CD14-positive monocyte (primary cell): Measurements from ENCODE around the gene ACSF2. TPM values are rescaled to one million over a fixed set of nuclear protein-coding genes. Genes with fewer than 3 reads are reported as not detected.
A peak's percentile ranks its signal among the peaks of the same experiment; 100 is the strongest.

Experiments
- DNase-seq, 3 donors: peaks; one replicate each; pipeline ENCODE4 v3.0.0-alpha.2; 2011 to 2022
- H2AFZ ChIP-seq: 2 replicates; pipeline ENCODE4 v1.6.0; 2012; ENCODE audit warnings: mild to moderate bottlenecking, low read depth, low read length, inconsistent platforms; ENCODE audit not compliant: insufficient read depth, poor library complexity, severe bottlenecking
- H3K27ac ChIP-seq, 2 donors: 1 replicate in 1 of 2; 2 replicates in 1 of 2; pipeline ENCODE4 v1.5.1; 2012 to 2013; ENCODE audit warnings: low read length in 2 of 2, control low read depth in 1 of 2, inconsistent platforms in 1 of 2, low read depth in 1 of 2, mild to moderate bottlenecking in 1 of 2
- H3K27me3 ChIP-seq, 2 donors: one replicate each; pipeline versions ENCODE4 v1.6.0 to v1.6.1; 2011 to 2013; ENCODE audit warnings: low read length in 2 of 2; ENCODE audit not compliant: control insufficient read depth in 2 of 2, insufficient read depth in 2 of 2
- H3K36me3 ChIP-seq, 2 donors: replicated peaks in 1 of 2; 1 replicate in 1 of 2; 2 replicates in 1 of 2; pipeline versions ENCODE4 v1.5.1 to v1.6.1; 2012 to 2013; ENCODE audit warnings: low read length in 2 of 2, control low read depth in 1 of 2, inconsistent platforms in 1 of 2, mild to moderate bottlenecking in 1 of 2; ENCODE audit not compliant: insufficient read depth in 2 of 2, control insufficient read depth in 1 of 2
- H3K4me1 ChIP-seq, 2 donors: 1 replicate in 1 of 2; 2 replicates in 1 of 2; pipeline versions ENCODE4 v1.5.1 to v1.6.1; 2012 to 2013; ENCODE audit warnings: low read length in 2 of 2, control low read depth in 1 of 2, inconsistent platforms in 1 of 2, mild to moderate bottlenecking in 1 of 2, moderate library complexity in 1 of 2; ENCODE audit not compliant: insufficient read depth in 2 of 2, control insufficient read depth in 1 of 2
- H3K4me2 ChIP-seq: replicated peaks from 2 replicates; pipeline ENCODE3; 2012; ENCODE audit warnings: low read length, moderate library complexity, mild to moderate bottlenecking; ENCODE audit not compliant: poor library complexity, severe bottlenecking; ENCODE audit errors: extremely low read depth
- H3K4me3 ChIP-seq, 3 experiments: fragments of 200-600 bp in 1 of 3; sonication (generic) in 1 of 3; replicated peaks in 1 of 3; 1 replicate in 2 of 3; 2 replicates in 1 of 3; pipeline ENCODE4 v1.5.1; 2011 to 2013; ENCODE audit warnings: low read length in 3 of 3, mild to moderate bottlenecking in 3 of 3, control low read depth in 2 of 3, low read depth in 2 of 3, inconsistent platforms in 1 of 3, moderate library complexity in 1 of 3
- H3K79me2 ChIP-seq: 2 replicates; pipeline ENCODE4 v1.6.0; 2012; ENCODE audit warnings: mild to moderate bottlenecking, control low read depth, inconsistent platforms, low read length, moderate library complexity; ENCODE audit not compliant: insufficient read depth
- H3K9ac ChIP-seq: 2 replicates; pipeline ENCODE4 v1.6.0; 2017; ENCODE audit warnings: low read length, mild to moderate bottlenecking; ENCODE audit not compliant: insufficient read depth, poor library complexity, severe bottlenecking
- H3K9me3 ChIP-seq, 2 donors: replicated peaks in 1 of 2; 1 replicate in 1 of 2; 2 replicates in 1 of 2; pipeline versions ENCODE4 v1.5.1 to v1.6.1; 2012 to 2013; ENCODE audit warnings: low read length in 2 of 2, control low read depth in 1 of 2; ENCODE audit not compliant: control insufficient read depth in 1 of 2, insufficient read depth in 1 of 2
- H4K20me1 ChIP-seq: 2 replicates; pipeline ENCODE4 v1.6.0; 2012; ENCODE audit warnings: mild to moderate bottlenecking, low read length, control low read depth, moderate library complexity; ENCODE audit not compliant: insufficient read depth
- H3K27ac Mint-ChIP-seq, 7 donors: one replicate each; pipeline ENCODE4 v1.8.0; 2020; ENCODE audit warnings: mild to moderate bottlenecking in 7 of 7, mixed read lengths in 7 of 7, moderate library complexity in 6 of 7, inconsistent platforms in 2 of 7
- H3K27me3 Mint-ChIP-seq, 3 donors: one replicate each; pipeline ENCODE4 v1.8.0; 2021 to 2022; ENCODE audit warnings: low read depth in 3 of 3, mild to moderate bottlenecking in 3 of 3, mixed read lengths in 3 of 3, moderate library complexity in 3 of 3, inconsistent platforms in 1 of 3
- H3K36me3 Mint-ChIP-seq, 2 donors: one replicate each; pipeline ENCODE4 v1.8.0; 2020; ENCODE audit warnings: mixed read lengths in 2 of 2, inconsistent platforms in 1 of 2, mild to moderate bottlenecking in 1 of 2
- H3K4me1 Mint-ChIP-seq: one replicate; pipeline ENCODE4 v1.8.0; 2020; ENCODE audit warnings: mild to moderate bottlenecking, mixed read lengths
- H3K4me3 Mint-ChIP-seq, 2 donors: one replicate each; pipeline ENCODE4 v1.8.0; 2020; ENCODE audit warnings: mild to moderate bottlenecking in 2 of 2, mixed read lengths in 2 of 2, moderate library complexity in 1 of 2
- H3K9me3 Mint-ChIP-seq, 7 donors: one replicate each; pipeline ENCODE4 v1.8.0; 2020 to 2022; ENCODE audit warnings: mixed read lengths in 7 of 7, mild to moderate bottlenecking in 6 of 7, moderate library complexity in 6 of 7, inconsistent platforms in 2 of 7
- WGBS: methylation state at CpG from one replicate; pipeline ENCODE4 v1.1.5; 2013; ENCODE audit warnings: missing lambda C conversion rate; ENCODE audit not compliant: insufficient coverage; 5-methylcytosine and 5-hydroxymethylcytosine counted together
- intact Hi-C, 2 donors: fragments of 100-400 bp; cut with micrococcal nuclease; formaldehyde crosslinking; loops; one replicate each; pipeline versions ENCODE4 v1.15.0 to v1.15.1; 2023
- polyA plus RNA-seq, 3 donors: library from polyadenylated mRNA; depleted of rRNA in 1 of 3; unstranded in 2 of 3; stranded (reverse) in 1 of 3; fragments of 300-500 nt in 2 of 3; fragments of >200 nt in 1 of 3; fragmentation: Illumina TruSeq in 2 of 3; gene quantifications; 1 replicate in 2 of 3; 2 replicates in 1 of 3; pipeline ENCODE4 v1.2.3, GENCODE V29; 2012 to 2021
- TF ChIP-seq, protein P1 (sequence below): fragments of 200-600 bp; IDR thresholded peaks from one replicate; pipeline ENCODE4 v1.8.0; 2022; ENCODE audit warnings: antibody characterized with exemption, mild to moderate bottlenecking

Gene ACSF2
- polyA plus RNA-seq, 3 donors, result 2.8 to 24.4 (median 5.5) TPM

DNA sequence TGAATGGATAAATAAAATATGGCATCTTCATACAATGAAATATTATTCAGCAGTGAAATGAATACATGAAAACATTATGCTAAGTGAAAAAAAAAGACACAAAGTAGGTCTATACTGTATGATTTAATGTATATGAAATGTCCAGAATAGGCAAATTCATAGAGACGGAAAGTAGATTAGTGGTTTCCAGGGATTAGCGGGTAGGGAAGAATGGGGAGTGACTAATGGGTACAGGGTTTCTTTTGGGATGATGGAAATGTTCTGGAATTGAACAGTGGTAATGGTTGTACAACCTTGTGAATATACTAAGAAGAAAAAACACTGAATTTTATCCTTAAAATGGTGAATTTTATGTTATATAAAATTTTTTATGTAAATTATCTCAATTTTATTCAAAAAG lies 73.7 kb downstream of the ACSF2 start:
- Histone ChIP-seq H4K20me1 (no peaks in the 10 kb centered on the region), H3K4me3 (no peak overlapping the region), H2AFZ (no peak overlapping the region), H3K27me3 (no peaks in the 10 kb centered on the region), H3K27ac (no peak overlapping the region), H3K4me1 (peaks cover 7 to 12% of the 10 kb centered on the region in 2 donors), H3K79me2 (no peaks in the 10 kb centered on the region), H3K36me3 (no peaks in the 10 kb centered on the region), H3K4me2 (no peak overlapping the region), H3K9ac (no peak overlapping the region), H3K9me3 (no peaks in the 10 kb centered on the region)
- H3K27ac Mint-ChIP-seq, result no peak overlapping the region
- peaks cover 13% of the 10 kb centered on the region for H3K4me1 Mint-ChIP-seq
- no peak overlapping the region for H3K4me3 Mint-ChIP-seq
- no CpG with 5 or more reads among the region's 2 CpGs for WGBS
- no peaks in the 10 kb centered on the region for H3K36me3 Mint-ChIP-seq
- no peak for DNase-seq
- H3K27me3 Mint-ChIP-seq, result peaks cover 1 to 9% (median 7%) of the 10 kb centered on the region in 3 donors
- intact Hi-C loops, result no loop called here
- TF ChIP-seq, protein P1, sequence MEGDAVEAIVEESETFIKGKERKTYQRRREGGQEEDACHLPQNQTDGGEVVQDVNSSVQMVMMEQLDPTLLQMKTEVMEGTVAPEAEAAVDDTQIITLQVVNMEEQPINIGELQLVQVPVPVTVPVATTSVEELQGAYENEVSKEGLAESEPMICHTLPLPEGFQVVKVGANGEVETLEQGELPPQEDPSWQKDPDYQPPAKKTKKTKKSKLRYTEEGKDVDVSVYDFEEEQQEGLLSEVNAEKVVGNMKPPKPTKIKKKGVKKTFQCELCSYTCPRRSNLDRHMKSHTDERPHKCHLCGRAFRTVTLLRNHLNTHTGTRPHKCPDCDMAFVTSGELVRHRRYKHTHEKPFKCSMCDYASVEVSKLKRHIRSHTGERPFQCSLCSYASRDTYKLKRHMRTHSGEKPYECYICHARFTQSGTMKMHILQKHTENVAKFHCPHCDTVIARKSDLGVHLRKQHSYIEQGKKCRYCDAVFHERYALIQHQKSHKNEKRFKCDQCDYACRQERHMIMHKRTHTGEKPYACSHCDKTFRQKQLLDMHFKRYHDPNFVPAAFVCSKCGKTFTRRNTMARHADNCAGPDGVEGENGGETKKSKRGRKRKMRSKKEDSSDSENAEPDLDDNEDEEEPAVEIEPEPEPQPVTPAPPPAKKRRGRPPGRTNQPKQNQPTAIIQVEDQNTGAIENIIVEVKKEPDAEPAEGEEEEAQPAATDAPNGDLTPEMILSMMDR, result no peak
- H3K9me3 Mint-ChIP-seq, result no peaks in the 10 kb centered on the region

- Histone ChIP-seq H3K9me3 (no peaks in the 10 kb centered on the region), H3K9ac (no peak overlapping the region), H3K4me1 (peaks cover 7 to 13% of the 10 kb centered on the region in 2 donors), H3K4me3 (no peak overlapping the region), H2AFZ (no peak overlapping the region), H3K27ac (no peak overlapping the region), H4K20me1 (no peaks in the 10 kb centered on the region), H3K4me2 (no peak overlapping the region), H3K79me2 (no peaks in the 10 kb centered on the region), H3K36me3 (no peaks in the 10 kb centered on the region), H3K27me3 (no peaks in the 10 kb centered on the region)
- Mint-ChIP-seq H3K36me3 (no peaks in the 10 kb centered on the region), H3K9me3 (no peaks in the 10 kb centered on the region), H3K4me3 (no peak overlapping the region), H3K27ac (no peak overlapping the region), H3K27me3 (peaks cover 1 to 6% (median 5%) of the 10 kb centered on the region in 3 donors), H3K4me1 (peaks cover 20% of the 10 kb centered on the region)
- peak in 1 of 3 donors; percentile 15 for DNase-seq
- TF ChIP-seq, protein P1, result peak; percentile 73
- WGBS, result no CpG with 5 or more reads among the region's 5 CpGs
- intact Hi-C loops, result no loop called here
Measured at GRCh38 chr17:50501054-50501453, 75.0 kb downstream of the ACSF2 start.
